HG02943 (cell line): ENCODE results near the gene GCC1.
"Not testable (repeated sequence)": the region's sequence is repeated elsewhere in the genome, so short reads cannot be mapped to it uniquely, and the experiment has no call there.

Experiments used
- ATAC-seq: cut with Tn5 transposase; IDR thresholded peaks from one replicate; pipeline ENCODE4 v1.9.1; 2021; ENCODE audit warnings: mild to moderate bottlenecking, low read depth, moderate library complexity; ENCODE audit not compliant: unreplicated experiment

The GCC1 gene

GRCh38 chr7:127591591-127591990 is 6.2 kb upstream of the GCC1 start:
- no peak for ATAC-seq

DNA sequence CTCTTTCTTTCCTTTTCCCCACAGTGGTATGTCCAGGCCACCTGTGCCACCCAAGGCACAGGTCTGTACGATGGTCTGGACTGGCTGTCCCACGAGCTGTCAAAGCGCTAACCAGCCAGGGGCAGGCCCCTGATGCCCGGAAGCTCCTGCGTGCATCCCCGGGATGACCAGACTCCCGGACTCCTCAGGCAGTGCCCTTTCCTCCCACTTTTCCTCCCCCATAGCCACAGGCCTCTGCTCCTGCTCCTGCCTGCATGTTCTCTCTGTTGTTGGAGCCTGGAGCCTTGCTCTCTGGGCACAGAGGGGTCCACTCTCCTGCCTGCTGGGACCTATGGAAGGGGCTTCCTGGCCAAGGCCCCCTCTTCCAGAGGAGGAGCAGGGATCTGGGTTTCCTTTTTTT is 5.8 kb upstream of the GCC1 start:
- ATAC-seq = no peak

- no peak for ATAC-seq
Measured at GRCh38 chr7:127589896-127590295, 4.5 kb upstream of the GCC1 start.

GRCh38 chr7:127588697-127589482 is 3.5 kb upstream of the GCC1 start:
- ATAC-seq = peak; percentile 28

DNA sequence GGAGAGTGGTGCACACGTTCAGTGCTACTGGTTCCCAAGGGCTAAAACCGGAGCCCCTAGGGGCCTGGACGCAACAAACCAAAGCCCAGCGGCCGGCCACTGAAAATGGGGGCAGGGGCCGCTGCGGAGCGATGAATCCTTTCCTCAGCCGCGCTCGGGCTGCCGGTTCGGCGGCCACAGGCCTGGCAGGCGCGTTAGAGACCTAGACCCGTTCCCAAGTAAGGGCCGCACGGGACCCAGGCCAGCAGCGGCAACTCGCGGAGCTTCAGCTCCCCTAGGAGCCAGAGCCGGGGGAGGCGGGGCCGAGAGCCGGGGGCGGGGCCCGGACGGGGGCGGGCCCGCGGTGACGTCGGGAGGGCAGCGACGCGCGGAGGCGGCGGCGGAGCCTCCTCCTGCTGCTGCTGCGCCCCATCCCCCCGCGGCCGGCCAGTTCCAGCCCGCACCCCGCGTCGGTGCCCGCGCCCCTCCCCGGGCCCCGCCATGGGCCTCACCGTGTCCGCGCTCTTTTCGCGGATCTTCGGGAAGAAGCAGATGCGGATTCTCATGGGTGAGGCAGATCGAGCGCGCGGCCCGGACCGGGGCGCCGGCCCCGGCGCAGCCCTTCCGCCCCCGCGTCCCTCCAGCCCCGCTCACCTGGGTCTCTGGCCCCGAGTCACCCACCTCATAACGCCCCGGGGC is 2.8 kb upstream of the GCC1 start, which contains the start of gene ARF5:
Gene ARF5 (plus strand): TSS at position 393 of the 678 bp plus-strand sequence. CDS start 88 bp downstream, at position 481.
- peak; percentile 60 for ATAC-seq

GRCh38 chr7:127587663-127588018 is 2.2 kb upstream of the GCC1 start:
- no peak for ATAC-seq

DNA sequence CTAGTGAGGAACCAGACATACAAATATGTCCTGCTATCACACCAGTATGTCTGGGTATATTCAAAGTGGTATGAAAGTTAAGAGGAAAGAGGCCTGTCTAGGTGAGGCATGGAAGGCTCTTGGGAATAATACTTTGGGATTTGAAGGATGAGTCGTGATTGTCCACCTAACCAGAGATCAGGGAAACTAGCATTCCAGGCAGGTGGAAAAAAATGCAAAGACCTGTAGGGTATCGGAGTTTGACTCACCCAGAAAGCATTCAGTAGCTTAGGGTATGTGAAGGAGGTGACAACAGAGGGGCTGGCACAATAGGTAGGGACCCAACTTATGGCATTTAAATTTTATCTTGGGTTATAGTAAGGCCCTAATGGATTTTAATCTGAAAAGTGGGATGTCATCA is 950 bp upstream of the GCC1 start:
- no peak for ATAC-seq

DNA sequence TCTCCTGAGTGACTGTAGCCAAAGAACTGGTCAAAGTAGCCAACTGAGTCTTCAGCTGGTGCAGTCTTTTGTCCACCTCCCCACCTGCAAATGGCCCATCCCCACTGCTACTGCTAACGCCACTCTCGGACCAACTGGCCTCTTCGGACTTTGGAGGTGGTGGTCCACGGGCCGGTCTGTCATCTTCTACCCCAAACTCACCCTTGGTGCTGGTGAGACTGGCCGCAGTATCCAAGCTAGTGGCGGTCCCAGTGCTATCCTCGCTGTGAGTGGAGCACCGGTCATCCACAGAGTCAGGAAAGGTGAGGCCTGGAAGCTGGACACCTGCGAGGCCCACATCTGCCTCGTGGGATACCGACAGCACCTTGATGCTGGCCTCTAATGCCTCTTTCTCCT is 750 bp downstream of the GCC1 start:
- ATAC-seq = no peak

- ATAC-seq = no peak
Measured at GRCh38 chr7:127582361-127582760, 3.0 kb downstream of the GCC1 start.

DNA sequence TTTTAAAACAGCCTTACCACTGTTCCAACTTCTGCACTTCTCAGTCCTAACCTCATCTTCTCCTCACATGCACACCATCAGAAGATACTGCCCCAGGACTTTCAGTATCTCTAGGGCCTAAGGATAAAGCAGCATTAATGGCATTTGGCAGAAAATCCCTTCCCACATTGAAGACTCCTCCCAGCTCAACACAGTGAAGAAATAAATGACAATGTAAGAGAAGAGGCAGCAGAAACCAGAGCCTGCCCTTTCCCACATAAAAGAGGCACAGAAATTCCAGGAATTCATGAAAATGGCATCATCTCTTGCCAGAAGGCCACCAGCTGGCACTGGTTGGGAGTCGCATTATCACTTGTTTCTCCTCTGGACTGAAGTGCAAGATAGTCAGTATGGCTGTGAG is 3.7 kb downstream of the GCC1 start:
- ATAC-seq = no peak

- ATAC-seq = no peak
Measured at GRCh38 chr7:127580612-127581011, 4.8 kb downstream of the GCC1 start.

DNA sequence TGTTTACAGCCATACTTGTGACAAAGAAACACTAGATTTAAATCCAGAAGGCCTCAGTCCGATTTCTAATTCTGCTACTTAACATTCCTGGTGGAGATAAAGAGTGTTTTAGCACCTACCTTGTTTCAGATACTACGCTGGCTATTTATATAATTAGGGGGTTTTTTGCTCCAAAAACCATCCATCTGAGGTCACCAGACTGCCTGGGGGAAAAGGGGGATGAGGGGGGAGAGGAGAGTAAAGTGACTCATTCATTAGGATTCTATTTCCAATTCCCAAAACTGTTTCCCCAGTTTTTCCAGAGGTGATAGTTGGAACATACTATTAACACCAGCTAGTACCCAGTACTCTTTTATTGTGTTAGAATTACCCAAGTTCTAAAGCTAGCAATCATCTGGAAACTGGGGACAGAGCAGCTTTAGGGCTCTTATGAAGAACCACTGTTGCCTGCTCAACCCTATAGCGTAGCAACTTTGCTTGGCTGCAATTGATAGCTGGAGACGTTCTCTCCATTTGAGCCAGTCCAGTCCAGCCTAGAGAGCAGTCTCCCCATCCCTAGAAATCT is 6.6 kb downstream of the GCC1 start:
- no peak for ATAC-seq

- ATAC-seq = no peak
Measured at GRCh38 chr7:127578036-127578684, 7.2 kb downstream of the GCC1 start.

- ATAC-seq = no peak
Measured at GRCh38 chr7:127571741-127572505, 13.5 kb downstream of the GCC1 start.

GRCh38 chr7:127568034-127568433 is 17.4 kb downstream of the GCC1 start:
- ATAC-seq = not testable (repeated sequence)

- ATAC-seq = no peak
Measured at GRCh38 chr7:127566242-127566641, 19.2 kb downstream of the GCC1 start.

- ATAC-seq = no peak
Measured at GRCh38 chr7:127557803-127558202, 27.6 kb downstream of the GCC1 start.

- no peak for ATAC-seq
Measured at GRCh38 chr7:127556404-127556803, 29.0 kb downstream of the GCC1 start.

DNA sequence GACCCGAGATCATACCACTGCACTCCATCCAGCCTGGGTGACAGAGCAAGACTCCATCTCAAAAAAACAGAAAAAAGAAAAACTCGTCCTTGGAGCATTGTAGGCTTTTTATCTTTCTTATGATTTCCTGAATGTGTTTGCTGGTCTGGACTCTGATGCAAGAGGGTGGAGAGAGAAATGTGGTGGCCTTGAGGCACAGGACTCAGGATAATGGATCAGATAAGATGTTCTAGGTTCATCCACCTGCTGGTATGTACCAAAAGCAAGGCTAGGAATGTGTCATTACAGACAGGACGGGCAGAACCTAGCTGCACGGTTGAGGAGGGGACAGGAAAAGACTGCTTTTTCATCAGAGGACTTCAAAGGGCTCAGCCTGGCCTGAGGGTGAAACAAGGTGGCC is 33.5 kb downstream of the GCC1 start:
- no peak for ATAC-seq

DNA sequence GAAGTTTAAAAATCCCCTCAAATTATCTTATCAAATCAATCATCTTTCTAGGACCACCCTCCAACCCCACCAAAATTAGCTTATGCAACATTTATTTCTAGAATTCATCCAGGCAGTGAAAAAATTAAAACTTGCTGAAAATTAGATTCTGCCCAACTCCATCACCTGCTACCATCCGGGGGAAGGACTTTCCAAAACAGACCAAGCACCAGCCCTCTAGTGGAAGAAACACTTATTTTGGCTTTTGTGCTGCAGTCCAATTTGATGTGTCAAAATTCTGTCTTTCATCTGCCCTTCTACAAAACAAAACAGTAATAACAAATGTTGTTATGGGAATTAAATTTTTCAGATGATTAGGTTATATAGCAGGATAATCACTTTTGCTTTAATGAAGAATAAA is 35.1 kb downstream of the GCC1 start:
- no peak for ATAC-seq

DNA sequence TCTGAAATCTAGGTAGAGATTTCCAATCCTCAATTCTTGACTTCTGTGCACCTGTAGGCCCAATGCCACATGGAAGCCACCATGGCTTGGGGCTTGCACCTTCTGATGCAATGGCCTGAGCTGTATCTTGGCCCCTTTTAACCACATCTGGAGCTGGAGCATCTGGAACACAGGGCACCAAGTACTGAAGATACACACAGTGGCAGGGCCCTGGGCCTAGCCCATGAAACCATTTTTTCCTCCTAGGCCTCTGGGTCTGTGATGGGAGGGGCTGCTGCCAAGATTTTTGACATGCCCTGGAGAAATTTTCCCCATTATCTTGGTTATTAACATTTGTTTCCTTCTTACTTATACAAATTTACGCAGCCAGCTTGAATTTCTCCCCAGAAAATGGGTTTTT is 39.1 kb downstream of the GCC1 start:
- ATAC-seq = no peak
